Hematopoietic multipotent progenitor cell treated with erythropoietin and hydrocortisone succinate and interleukin-3 and kit ligand, for 17 days (in vitro differentiated cells): Measurements from ENCODE around the gene RASSF1.
"Not testable (repeated sequence)": the region's sequence is repeated elsewhere in the genome, so short reads cannot be mapped to it uniquely, and the experiment has no call there.

Experiments used
- DNase-seq: peaks from one replicate; pipeline ENCODE4 v3.0.0-alpha.2; 2015; ENCODE audit warnings: low spot score

Gene RASSF1

GRCh38 chr3:50284121-50284520 lies 56.5 kb downstream of the RASSF1 start:
- DNase-seq = not testable (repeated sequence)
